Activated T-cell treated with anti-CD3 and anti-CD28 coated beads, Interleukin-2, amount 50 U/mL, for 4 hours (primary cell): ENCODE measurements around the gene GNA15. TPM values are rescaled to one million over a fixed set of nuclear protein-coding genes. Genes with fewer than 3 reads are reported as not detected.

Source experiments
- ATAC-seq, 2 donors: fragments of 200-7000 bp; cut with Tn5 transposase; one replicate each; pipeline ENCODE4 v1.10.0; 2021
- DNase-seq: peaks from one replicate; pipeline ENCODE4 v3.0.0-alpha.2; 2020
- H3K27me3 Mint-ChIP-seq: one replicate; pipeline ENCODE4 v1.8.0; 2021; ENCODE audit warnings: low read depth, mixed read lengths
- H3K36me3 Mint-ChIP-seq: one replicate; pipeline ENCODE4 v1.8.0; 2022; ENCODE audit warnings: mixed read lengths; ENCODE audit not compliant: insufficient read depth
- H3K4me1 Mint-ChIP-seq: one replicate; pipeline ENCODE4 v1.8.0; 2021; ENCODE audit warnings: low read depth, mixed read lengths
- H3K4me3 Mint-ChIP-seq: one replicate; pipeline ENCODE4 v1.8.0; 2021; ENCODE audit warnings: mild to moderate bottlenecking, moderate library complexity, mixed read lengths
- H3K9me3 Mint-ChIP-seq: one replicate; pipeline ENCODE4 v1.8.0; 2021; ENCODE audit warnings: mixed read lengths
- total RNA-seq, 3 donors: library from RNA; stranded (reverse); gene quantifications; one replicate each; pipeline ENCODE4 v1.2.1, GENCODE V29; 2021

GNA15 gene
- total RNA-seq, 3 donors from 2014 or later = 8.8 to 19.9 (median 11.3) TPM

DNA sequence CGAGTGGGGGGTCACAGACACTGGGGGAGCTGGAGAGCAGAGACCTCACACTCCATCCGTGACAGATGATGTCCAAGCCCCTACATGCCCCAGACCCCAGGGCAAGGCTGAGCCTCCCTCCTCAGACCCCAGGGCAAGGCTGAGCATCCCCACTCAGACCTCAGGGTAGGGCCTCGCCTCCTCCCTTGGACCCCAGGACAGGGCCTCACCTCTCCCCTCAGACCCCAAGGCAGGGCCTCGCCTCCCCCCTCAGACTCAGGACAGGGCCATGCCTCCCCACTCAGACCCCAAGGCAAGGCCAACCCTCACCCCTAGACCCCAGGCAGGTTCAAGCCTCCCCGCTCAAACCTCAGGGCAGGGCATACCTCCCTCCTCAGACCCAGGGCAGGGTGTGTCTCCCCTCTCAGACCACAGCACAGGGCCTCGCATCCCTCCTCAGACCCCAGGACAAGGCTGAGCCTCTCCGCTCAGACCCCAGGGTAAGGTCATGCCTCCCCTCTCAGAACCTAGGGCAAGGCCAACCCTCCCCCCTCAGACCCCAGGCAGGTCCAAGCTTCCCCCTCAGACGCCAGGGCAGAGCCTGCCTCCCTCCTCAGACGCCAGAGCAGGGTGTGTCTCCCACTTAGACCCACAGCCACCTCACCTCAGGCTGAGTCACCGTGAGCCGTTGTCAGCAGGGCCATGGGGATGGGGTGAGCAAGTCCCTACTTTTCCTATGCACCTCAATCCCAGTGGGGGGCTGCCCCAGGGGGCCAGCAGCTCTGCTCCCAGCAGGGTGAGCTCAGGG lies 41.1 kb downstream of the GNA15 start:
- Mint-ChIP-seq H3K36me3 (no peaks in the 10 kb centered on the region), H3K4me3 (peak overlapping the region; percentile 77), H3K9me3 (no peaks in the 10 kb centered on the region), H3K4me1 (peaks cover 31% of the 10 kb centered on the region), H3K27me3 (no peaks in the 10 kb centered on the region)
- peak; percentile 74 for DNase-seq
- peak; percentile 67 to 70 for ATAC-seq

DNA sequence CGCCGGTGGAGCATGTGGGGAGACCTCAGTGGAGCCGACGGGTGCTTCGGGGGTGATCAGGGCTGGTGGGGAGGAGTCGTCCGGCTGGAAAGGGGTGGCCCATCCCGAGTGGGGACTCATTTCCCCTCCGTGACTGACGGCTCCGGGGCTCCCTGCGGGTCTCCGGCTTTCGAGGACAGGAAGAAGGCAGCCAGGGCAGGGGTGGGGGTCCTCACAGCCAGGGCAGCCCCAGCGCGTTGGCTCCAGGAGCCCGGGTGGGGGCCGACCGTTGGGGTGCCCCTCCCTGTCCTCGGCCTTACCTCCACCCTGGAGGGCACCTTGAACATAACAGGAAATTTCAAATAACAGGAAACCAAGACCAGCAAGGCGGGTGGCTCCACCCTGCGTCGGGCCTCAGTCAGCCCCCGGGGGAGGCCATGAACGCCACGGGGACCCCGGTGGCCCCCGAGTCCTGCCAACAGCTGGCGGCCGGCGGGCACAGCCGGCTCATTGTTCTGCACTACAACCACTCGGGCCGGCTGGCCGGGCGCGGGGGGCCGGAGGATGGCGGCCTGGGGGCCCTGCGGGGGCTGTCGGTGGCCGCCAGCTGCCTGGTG lies 42.6 kb downstream of the GNA15 start, which contains the start of gene S1PR4:
Gene S1PR4 (plus strand): TSS at position 393 of the 596 bp plus-strand sequence. CDS start 24 bp downstream, at position 417.
- H3K36me3 Mint-ChIP-seq = no peaks in the 10 kb centered on the region
- DNase-seq (peak; percentile 49), ATAC-seq (peak; percentile 51 to 58)
- H3K4me1 Mint-ChIP-seq = peaks cover 38% of the 10 kb centered on the region
- H3K9me3 Mint-ChIP-seq = no peaks in the 10 kb centered on the region
- H3K4me3 Mint-ChIP-seq = peak within 1 kb of the TSS; percentile 94
- H3K27me3 Mint-ChIP-seq = no peaks in the 10 kb centered on the region

DNA sequence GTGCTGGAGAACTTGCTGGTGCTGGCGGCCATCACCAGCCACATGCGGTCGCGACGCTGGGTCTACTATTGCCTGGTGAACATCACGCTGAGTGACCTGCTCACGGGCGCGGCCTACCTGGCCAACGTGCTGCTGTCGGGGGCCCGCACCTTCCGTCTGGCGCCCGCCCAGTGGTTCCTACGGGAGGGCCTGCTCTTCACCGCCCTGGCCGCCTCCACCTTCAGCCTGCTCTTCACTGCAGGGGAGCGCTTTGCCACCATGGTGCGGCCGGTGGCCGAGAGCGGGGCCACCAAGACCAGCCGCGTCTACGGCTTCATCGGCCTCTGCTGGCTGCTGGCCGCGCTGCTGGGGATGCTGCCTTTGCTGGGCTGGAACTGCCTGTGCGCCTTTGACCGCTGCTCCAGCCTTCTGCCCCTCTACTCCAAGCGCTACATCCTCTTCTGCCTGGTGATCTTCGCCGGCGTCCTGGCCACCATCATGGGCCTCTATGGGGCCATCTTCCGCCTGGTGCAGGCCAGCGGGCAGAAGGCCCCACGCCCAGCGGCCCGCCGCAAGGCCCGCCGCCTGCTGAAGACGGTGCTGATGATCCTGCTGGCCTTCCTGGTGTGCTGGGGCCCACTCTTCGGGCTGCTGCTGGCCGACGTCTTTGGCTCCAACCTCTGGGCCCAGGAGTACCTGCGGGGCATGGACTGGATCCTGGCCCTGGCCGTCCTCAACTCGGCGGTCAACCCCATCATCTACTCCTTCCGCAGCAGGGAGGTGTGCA lies 43.3 kb downstream of the GNA15 start:
- no peaks in the 10 kb centered on the region for H3K36me3 Mint-ChIP-seq
- no peaks in the 10 kb centered on the region for H3K9me3 Mint-ChIP-seq
- peak overlapping the region; percentile 94 for H3K4me3 Mint-ChIP-seq
- H3K4me1 Mint-ChIP-seq = peaks cover 45% of the 10 kb centered on the region
- peak; percentile 12 to 20 for ATAC-seq
- DNase-seq = no peak
- H3K27me3 Mint-ChIP-seq = no peaks in the 10 kb centered on the region

DNA sequence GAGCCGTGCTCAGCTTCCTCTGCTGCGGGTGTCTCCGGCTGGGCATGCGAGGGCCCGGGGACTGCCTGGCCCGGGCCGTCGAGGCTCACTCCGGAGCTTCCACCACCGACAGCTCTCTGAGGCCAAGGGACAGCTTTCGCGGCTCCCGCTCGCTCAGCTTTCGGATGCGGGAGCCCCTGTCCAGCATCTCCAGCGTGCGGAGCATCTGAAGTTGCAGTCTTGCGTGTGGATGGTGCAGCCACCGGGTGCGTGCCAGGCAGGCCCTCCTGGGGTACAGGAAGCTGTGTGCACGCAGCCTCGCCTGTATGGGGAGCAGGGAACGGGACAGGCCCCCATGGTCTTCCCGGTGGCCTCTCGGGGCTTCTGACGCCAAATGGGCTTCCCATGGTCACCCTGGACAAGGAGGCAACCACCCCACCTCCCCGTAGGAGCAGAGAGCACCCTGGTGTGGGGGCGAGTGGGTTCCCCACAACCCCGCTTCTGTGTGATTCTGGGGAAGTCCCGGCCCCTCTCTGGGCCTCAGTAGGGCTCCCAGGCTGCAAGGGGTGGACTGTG lies 44.0 kb downstream of the GNA15 start:
- Mint-ChIP-seq H3K27me3 (no peaks in the 10 kb centered on the region), H3K9me3 (no peaks in the 10 kb centered on the region), H3K4me3 (peak overlapping the region; percentile 94), H3K36me3 (no peaks in the 10 kb centered on the region), H3K4me1 (peaks cover 51% of the 10 kb centered on the region)
- DNase-seq = no peak
- ATAC-seq = peak; percentile 29 to 44

DNA sequence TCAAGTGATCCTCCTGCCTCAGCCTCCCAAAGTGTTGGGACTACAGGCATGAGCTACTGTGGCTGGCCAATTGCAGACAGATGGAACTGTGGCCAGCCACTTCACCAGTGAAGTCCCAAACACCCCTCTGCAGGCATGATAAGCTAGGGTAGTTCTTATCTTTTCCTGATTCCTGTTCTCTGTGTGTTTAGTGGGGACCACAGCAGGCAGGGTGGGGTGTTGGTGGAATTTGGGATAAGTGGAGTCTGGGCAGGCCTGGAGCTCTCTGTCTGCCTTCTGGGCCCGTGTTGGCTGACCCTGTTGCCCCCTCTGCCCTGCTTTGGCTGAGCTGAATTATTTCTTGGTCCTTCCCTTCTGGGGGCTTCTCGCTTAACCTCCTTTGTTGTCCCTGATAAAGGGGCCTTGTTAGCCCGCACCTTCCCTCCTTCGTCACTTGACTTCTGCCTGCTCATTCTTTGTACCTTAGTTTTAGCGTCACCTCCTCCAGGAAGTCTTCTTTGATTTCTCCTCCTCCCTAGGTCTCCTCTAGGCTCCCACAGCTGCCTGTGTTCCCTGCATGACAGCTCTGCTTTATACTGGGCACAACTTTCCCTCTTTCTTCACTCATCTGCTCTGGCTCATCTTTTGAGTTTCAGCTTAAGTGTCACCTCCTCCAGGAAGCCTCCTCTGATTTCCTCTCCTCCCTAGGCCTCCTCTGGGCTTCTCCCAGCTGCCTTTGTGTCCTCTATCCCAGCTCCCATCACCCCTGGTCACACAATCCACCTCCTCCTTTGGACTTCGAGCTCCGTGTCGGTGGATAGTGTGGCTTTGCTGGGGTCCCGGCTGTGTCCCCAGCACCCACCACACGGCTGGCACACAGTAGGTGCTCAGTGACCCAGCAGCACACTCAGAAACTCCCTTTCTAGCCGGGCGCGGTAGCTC lies 48.1 kb downstream of the GNA15 start:
- H3K4me3 Mint-ChIP-seq = peak overlapping the region; percentile 91
- no peak for DNase-seq
- no peaks in the 10 kb centered on the region for H3K27me3 Mint-ChIP-seq

DNA sequence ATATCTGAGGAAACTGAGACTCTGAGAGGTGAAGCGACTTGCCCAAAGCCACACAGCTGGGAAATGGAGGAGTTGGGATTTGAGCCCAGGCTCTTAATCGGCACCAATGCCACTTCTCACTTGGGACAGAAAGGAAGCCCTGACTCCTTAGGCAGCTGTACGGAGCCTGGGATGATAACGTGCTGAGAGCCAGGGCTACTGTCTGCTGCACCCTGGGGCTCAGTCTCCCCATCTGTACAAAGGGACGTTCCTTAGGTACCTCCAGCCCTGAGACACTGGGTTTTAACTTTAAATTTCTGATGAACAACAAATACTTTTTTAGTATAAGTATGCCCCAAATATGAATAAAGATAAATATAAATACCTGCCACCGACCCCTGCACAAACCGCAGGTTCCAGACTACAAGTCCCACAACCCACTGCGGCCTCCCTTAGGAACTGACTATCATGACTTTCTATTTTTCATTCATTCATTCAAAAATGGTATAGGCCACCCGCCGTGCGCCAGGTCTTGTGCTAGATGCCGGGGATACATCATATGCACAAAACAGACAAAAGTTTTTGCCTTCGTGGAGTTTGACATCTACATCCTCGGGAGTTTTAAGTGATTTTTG lies 49.1 kb downstream of the GNA15 start:
- Mint-ChIP-seq H3K36me3 (peaks cover 5% of the 10 kb centered on the region), H3K9me3 (no peaks in the 10 kb centered on the region), H3K4me1 (peaks cover 64% of the 10 kb centered on the region), H3K4me3 (peak overlapping the region; percentile 91), H3K27me3 (no peaks in the 10 kb centered on the region)
- ATAC-seq (peak; percentile 36 to 41), DNase-seq (no peak)

More for the DNA sequence above, 48.1 kb downstream of the GNA15 start:
- Mint-ChIP-seq H3K4me1 (peaks cover 60% of the 10 kb centered on the region), H3K36me3 (peaks cover 5% of the 10 kb centered on the region), H3K9me3 (no peaks in the 10 kb centered on the region)
- no peak for ATAC-seq

DNA sequence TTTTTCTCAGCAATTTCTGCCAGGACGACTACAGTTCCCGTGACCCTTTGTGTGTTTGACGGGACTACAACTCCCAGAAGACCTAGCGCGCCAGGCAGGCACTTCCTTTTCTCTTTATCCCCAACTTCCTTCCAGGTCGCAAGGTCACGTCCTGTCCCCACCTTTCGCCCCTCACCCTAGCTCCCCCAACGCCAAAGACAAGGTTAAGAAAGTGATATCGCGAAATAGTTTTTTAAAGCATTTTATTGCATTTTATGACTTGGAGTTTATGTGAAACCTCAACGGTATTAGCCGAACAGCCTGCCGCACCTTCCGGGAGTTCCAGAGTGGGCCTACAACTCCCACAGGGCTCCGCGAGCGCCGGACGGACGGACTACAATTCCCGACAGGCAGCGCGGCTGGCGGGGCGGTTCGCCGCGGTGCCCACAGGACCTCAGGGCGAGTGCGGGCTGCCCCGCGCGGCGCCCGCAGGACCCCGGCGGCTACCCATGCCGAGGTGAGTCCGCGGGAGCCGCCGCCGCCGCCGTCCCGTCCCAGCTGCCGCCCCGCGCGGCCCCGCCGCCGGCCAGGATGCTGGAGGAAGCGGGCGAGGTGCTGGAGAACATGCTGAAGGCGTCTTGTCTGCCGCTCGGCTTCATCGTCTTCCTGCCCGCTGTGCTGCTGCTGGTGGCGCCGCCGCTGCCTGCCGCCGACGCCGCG lies 49.8 kb downstream of the GNA15 start, which contains the start of gene NCLN:
Gene NCLN (plus strand): TSS at position 470 of the 699 bp plus-strand sequence. CDS start 101 bp downstream, at position 571.
- H3K4me3 Mint-ChIP-seq = peak within 1 kb of the TSS; percentile 91
- H3K4me1 Mint-ChIP-seq = peaks cover 61% of the 10 kb centered on the region
- DNase-seq (peak; percentile 91), ATAC-seq (peak; percentile 89 to 90)
- H3K9me3 Mint-ChIP-seq = no peaks in the 10 kb centered on the region
- peaks cover 5% of the 10 kb centered on the region for H3K36me3 Mint-ChIP-seq
- H3K27me3 Mint-ChIP-seq = no peaks in the 10 kb centered on the region

DNA sequence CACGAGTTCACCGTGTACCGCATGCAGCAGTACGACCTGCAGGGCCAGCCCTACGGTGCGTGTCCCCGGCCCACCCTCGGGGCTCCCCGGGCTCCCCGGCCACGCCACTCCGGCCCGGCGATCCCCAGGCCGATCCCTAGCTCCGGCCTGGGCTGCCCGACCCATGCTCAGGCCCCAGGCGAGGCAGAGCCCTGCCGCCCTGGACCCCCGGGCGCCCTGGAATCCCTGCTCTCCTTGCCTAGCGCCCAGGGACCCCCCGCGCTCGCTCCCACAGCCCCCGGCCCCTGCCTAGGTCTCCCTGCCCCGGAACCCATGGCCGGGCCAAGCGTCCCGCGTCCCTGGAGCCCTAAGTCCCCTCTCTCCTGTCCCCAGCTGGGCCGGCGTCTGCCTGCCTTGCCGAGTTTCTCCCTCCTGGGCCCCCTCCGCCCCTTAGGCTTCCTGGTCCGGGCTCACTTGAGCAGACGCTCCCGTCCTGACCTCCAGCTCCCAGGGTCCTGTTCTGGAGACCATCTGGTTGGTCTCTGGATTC lies 50.4 kb downstream of the GNA15 start:
- DNase-seq (no peak), ATAC-seq (peak; percentile 47 to 49)
- Mint-ChIP-seq H3K4me1 (peaks cover 65% of the 10 kb centered on the region), H3K36me3 (peaks cover 10% of the 10 kb centered on the region), H3K4me3 (peak overlapping the region; percentile 91), H3K9me3 (no peaks in the 10 kb centered on the region), H3K27me3 (no peaks in the 10 kb centered on the region)

DNA sequence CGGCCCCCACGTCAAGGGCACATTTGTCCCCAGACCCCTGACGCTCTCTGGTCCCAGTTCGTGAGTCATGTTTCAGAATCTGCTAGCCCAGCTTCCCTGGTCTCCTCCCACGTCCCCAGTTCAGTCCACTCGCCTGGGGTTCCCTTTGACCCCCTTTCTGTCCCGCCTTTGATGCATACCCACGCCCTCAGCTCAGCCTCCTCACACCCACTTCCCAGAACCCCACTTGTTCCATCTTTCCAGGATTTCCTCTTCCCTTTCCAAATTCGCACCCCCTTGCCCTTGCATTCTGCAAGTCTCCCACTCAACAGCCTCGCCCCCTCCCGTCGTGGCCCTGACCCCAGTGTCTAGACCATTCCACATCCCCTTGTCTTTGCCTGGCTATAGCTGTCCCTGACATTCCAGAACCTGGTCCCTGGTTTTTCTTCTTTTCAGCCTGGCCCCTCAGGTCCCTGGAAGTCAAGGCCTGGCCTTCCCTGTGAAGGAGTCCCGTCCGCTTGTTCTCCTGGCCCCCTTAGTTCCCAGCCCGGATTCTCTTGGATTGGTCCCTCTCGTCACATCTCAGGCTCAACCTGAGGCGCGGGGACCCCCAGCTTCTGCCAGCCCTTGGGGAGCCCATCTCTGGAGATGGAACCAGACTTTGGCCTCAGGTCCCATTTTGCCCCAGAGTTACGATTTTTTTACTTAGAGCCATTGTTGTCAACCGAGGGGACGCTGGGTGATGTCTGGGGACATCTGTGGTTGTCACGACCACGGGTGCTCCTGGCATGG lies 51.2 kb downstream of the GNA15 start:
- H3K36me3 Mint-ChIP-seq = peaks cover 10% of the 10 kb centered on the region
- DNase-seq (no peak), ATAC-seq (no peak)
- H3K4me3 Mint-ChIP-seq = peak overlapping the region; percentile 91
- no peaks in the 10 kb centered on the region for H3K9me3 Mint-ChIP-seq
- peaks cover 60% of the 10 kb centered on the region for H3K4me1 Mint-ChIP-seq
- H3K27me3 Mint-ChIP-seq = no peaks in the 10 kb centered on the region

DNA sequence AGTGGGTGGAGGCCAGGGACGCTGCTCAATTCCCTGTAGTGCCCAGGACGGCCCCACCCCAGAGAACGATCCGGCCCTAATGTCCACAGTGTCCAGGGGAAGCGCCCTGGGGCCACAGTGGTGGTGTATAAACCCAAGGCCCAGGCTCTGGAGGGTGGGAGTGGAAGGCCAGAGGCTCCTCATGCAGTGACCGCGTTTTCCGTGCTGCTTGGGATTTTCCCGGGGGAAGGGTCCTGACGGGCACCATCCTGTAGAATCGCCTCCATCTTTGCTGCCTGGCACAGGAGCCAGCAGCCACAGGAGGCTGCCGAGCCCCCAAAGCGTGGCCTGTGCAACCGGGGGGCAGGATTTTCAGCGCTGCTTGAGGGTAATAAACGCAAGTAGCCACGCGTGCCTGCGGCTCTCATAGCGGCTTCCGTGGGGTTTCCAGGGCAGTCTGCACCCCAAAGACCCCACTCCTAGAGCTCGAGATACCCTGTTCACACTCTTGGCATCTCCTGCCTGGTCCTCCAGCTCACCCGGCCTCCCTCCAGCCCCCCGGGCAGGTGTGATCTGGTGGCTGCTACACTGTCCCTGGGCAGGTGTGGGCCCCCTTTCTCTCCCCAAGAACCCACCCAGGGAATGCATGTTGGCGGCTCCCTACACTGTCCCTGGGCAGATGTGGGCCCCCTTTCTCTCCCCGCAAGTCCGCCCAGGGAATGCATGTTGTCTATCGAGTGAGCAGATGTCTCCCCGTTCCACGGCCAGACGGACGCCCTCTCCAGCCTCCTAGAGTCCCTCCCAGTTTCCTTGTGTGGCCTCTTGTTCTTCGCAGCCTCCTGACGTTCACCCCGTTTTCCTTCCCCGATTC lies 52.1 kb downstream of the GNA15 start:
- Mint-ChIP-seq H3K4me3 (peak overlapping the region; percentile 91), H3K9me3 (no peaks in the 10 kb centered on the region), H3K27me3 (no peaks in the 10 kb centered on the region), H3K36me3 (peaks cover 10% of the 10 kb centered on the region), H3K4me1 (peaks cover 55% of the 10 kb centered on the region)
- no peak for DNase-seq
- no peak for ATAC-seq
